Measurements from ENCODE around the gene LRRC28. TPM values are rescaled to one million over a fixed set of nuclear protein-coding genes. Genes with fewer than 3 reads are reported as not detected.

The LRRC28 gene
- polyA plus RNA-seq, 1 donor: 19.6 TPM

DNA sequence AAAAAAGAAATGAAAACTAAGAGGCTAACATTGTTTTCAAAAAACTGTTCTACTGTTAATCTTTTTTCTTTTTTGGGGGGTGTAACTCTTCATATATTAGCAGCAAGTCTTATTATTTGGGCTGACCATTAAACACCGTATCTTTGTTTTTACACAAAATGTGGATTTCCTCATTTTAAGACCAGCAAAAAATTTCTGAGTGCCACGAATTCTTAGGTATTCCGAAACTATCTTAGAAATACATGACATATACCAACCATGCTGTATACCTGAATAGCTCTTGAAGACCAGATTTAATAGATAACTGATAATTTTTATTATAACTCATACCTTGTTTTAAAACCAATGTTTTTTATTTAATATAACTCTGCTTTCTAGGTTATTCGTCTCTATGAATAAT, 1.3 kb upstream of the LRRC28 start:
- no peak for DNase-seq

DNA sequence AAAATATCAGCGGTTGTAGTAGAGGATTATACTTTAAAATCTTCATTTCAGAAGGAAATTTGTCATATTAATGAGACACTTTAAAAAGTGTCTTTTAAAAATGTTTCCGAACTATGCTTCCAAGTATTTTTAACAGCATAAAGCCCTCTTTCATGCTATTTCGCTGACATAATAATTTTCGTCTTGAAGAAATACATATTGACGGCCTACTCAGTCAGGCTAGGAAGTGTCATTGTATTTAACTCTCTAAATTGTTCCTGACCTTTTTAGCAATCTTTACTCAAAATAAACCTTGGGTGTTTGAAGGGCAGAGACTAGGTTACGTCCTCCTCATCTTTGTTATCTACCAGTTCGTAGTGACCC, 806 bp upstream of the LRRC28 start:
- no peak for DNase-seq

DNA sequence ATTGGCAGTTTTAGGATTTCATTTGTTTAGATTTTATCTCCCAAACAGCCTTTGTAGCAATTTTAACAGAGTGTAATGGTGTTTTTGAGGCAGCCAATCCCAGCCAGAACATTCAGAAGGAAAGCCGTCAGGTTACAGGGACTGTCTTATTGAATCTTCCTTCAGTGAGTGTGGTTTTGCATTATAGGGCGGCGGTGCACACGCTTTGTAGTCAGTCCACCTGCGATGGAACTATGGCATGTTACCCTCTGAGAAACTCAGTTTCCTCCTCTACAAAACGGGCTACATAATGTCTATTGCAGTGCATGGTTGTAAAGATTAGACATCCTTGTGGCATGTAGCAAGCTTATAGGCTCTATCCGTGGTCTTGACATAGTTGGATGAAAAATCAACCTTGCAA, 1.0 kb downstream of the LRRC28 start:
- DNase-seq: no peak

DNA sequence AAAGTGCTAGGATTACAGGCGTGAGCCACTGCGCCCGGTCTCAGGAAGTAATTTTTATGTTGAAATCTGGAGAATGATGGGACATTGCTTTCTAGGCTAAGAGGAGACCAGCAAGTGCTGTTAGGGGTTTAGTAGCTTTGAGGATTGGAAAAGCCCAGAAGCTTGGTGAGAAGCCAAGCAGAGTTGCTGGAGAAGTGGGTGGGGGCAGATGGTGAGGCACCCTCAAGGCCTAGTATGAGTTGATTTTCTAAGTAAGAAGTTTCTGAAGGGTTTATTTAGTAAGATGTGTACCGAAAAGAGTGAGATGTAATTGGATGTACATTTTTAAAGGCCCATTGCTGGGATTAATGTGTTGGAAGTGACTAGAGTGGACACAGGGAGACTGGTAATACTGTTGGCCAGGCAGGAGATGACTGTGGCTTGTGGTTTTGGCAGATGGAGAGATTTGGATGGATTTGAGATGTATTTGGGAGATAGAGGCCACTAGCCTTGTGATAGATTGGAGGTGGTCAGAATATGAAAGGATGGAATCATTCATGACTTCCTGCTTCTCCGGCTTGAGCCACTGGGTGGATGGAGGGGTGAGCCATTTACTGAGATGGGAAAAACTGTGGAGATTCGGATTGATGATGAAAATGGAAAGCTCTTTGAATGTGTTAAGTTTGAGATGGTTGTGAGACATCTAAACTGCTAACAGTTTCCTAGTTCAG, 2.3 kb downstream of the LRRC28 start:
- no peak for DNase-seq

DNA sequence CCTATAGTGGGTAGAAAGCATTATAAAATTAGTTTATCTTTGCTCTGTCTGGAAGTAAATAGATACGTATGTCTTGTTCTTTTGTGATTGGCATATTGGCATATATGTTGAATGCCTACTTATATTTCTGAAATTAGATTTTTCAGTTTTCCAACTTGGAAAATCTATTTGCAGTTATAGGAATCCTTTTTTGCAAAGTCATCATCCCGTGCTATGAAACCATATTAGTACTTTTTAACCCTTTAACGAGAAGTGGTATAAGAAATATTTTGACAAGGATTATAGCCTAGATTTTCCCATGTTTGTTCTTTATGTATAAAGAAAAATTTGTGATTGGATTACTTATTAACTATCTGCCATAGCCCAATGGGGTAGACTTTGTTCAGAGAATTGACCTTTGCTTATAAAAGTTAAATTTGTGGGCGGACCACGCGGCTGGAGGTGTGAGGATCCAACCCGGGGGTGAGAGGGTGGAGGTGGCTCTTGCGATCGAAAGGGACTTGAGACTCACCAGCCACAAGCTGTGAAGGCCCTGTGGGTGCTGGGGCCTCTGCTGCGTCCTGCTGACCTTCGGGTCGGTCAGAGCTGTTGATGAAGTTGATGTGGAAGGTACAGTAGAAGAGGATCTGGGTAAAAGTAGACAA, 5.9 kb downstream of the LRRC28 start:
- DNase-seq: no peak

DNA sequence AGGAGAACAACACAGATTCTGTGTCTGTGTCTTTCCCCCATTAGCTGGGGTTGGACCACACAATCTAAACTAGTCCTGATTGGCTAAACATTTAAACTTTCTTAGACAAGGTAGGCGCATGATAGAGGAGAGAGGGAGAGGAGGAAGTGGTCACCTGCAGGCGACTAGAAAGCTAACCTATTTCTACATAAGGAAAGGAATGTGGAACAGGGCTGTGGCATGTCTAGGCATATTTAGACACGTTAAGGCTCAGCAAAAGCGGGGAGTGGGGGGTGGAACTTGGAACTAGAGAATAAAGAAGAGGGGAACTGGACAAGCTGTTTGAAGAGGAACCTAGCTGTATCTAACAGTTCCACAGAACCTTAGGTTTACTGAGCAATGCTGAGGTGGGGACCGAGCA, 12.8 kb downstream of the LRRC28 start:
- no peak for DNase-seq

DNA sequence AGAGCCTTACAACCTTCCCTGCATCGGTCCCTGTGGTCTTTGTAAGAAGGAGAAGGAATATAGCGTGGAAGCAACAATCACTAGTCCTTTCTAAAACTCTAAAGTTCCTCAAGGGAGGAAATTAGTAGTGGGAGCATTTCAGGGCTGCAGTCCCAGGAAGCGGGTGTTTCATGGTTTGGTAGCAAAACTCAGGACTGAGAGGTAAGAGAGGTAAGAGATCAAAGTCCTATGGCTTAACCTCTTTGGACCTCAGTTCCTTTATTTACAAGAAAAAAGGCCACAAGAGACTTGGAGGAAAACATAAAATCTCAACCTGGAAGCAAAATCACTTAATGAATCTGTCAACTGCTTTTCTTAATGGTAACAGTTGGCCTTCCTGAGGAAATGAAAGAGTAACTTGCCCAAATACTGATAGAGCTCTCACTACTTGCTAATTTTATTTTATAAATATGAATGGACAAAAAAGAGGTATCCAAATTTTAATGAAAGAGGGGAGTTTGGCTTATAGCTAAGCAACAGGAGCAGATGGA, 14.3 kb downstream of the LRRC28 start:
- DNase-seq: no peak

DNA sequence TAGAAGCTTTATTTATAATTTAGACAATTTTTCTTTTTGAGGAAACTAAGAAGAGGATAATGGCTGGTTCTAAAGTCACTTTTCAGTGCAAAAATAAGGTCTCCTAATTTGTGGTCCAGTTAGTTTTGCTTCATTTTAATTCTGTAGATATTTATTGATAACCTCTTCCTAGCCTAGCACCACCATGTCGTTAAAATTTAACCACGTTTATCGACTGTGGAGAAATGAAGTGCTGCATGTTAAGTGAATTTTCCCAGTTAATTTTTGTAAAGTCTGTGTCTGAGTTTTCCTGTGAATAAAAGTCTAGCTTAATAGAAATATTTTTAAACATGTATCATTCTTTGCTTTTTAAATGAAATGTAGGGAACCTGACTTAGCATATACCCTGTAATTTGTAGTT, 16.7 kb downstream of the LRRC28 start:
- DNase-seq: no peak

DNA sequence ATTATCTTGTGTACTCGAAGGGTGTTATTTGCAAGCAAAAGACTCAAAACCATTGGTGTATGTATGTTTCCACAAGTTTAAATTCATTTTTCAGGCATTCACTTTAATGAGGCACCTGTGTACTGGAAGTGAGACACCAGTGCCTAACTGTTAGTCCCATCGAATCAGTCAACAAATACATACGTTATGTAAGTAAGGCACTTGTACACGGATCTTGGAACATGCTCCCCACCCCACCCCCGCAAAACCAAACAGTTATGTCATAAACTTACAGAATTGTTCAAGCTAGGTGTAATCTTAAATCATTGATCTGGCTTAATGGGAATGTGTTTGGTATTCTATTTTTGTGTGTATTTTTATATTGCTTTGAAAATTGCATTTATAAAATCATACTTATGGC, 17.1 kb downstream of the LRRC28 start:
- no peak for DNase-seq

DNA sequence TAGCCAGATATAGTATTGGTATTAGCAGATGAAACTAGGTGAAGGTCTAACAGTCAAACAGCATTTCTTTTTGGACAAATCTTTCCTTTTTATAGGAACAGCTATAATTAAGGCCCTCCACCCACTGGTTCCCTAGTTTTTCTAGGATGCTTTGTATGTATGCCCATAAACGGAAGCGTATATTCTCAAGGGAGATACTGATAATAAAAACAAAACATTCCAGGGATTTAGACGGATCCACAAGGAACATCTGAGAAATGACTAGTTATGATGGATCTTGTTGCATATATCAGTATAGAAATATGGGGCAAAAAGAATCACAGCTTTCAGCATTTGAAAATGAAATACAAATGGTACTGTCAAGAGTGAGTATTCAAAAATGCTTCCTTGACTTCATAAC, 22.5 kb downstream of the LRRC28 start:
- DNase-seq: no peak

DNA sequence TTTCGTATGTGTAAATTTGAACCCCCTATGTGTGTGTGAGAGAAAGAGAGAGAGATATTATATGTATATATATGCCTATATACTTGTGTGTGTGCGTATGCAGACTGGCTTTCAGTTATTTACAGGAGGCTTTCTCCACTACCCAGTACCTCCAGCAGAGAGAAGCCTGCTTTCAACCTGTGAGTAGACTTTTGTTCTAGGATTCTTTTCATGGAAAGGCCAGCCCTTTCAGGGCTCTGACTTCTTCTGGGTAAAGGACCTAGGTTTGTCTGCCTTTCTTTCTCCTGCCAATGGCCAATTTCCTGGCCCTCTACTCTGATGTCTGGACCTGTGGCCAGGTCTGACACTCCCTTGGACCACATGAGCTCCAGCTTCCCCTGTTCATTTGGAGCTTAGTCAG, 23.8 kb downstream of the LRRC28 start:
- no peak for DNase-seq

DNA sequence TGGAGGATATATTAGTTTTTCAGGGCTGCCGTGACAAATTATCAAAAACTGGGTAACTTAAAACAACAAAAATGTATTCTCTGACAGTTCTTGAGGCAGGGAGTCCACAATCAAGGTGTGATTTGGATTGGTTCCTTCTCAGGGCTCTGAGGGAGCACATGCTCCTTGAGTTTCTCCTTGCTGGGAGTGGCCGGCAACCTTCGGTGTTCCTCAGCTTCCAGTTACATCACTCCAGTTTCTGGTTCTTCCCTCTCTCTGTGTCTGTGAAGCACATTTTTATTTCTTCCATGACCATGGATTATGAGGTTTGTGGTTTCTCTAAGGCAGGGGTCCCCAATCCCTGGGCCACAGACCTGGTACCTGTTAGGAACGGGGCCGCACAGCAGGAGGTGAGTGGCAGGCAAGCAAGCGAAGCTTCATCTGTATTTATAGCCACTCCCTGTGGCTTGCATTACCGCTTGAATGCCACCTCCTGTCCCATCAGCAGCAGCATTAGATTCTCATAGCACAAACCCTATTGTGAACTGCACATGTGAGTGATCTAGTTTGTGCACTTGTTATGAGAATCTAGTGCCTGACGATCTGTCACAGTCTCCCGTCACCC, 24.3 kb downstream of the LRRC28 start:
- no peak for DNase-seq

DNA sequence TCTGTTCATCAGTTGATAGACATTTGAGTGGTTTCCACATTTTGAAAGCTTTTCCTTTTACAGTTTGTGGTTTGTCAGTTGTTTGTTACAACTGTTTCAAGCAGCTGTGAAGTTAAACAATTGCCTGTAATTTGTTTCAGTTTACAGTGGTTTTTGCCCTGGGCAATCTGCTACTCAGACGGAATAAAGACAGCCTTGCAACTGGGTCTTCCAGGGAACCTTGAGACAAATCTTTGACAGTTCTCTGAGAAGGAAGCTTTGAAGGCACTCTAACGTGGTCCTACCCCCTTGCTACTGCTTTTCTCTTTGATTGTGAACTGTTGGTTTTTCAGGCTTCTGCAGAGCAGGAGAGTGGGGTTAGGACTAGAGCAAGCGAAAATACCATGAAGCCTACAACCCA, 28.0 kb downstream of the LRRC28 start:
- DNase-seq: no peak

DNA sequence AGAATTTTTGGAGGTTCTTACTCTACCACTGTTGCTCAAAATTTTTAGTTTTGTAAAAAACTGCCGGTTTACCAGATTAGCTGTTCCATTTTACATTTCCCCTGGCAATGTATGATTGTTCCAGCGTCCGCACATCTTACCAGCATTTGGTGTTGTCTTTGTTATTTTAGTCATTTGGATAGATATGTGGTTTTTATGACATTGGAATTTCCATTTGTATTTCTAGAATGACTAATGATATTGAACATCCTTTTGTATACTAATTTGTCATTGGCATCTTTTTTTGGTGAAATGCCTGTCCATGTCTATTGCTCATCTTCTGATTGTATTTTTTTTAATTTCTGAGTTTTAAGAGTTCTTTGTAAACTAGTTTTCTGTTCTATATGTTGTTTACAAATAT, 28.5 kb downstream of the LRRC28 start:
- DNase-seq: no peak

DNA sequence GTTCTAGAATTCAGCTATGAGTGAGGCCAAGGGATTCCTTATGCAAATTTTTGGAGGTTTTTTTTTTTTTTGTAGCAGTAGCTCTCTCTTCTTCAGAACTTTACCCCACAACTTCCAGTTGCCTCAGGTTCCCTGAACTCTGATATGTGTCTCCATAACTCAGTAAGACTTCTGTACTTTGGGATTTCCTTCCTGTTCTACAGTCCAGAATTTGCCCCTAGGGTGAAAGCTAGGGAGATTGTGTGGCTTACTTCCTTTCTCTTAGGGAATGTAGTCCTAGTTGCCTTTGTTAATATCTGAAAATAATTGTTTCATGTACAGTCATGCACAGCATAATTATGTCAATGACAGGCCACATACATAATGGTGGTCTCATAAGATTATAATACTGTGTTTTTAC, 30.8 kb downstream of the LRRC28 start:
- no peak for DNase-seq

DNA sequence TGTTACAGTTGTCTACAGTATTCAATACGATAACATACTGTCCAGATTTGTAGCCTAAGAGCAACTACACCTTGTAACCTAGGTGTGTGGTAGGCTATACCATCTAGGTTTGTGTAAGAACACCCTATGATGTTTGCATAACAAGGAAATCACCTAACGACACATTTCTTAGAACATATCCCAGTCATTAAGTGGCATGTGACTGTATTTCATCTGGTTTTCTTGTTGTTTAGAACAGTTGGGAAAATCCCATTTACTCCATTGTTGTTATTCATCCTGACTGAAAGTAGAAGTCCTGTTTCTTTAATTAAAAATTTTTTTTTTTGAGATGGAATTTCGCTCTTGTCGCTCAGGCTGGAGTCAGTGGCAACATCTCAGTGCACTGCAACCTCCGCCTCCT, 31.3 kb downstream of the LRRC28 start:
- no peak for DNase-seq

DNA sequence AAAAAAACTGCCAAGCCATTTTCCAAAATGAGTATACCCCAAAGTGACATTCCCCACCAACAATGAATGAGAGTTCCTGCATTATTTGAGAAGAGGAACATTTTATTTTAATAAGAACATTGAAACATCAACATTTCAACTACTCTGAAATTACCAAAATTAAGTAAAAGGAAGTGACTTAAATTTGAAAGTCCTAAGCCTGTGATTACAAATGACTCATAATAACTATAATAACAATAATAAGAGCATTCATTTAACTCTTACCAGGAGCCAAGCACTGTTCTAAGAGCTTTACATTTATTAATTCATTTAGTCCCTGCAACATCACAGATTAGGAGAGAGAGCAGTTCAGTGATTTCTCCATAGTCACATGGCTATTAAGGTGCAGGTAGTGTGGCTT, 32.4 kb downstream of the LRRC28 start:
- no peak for DNase-seq

DNA sequence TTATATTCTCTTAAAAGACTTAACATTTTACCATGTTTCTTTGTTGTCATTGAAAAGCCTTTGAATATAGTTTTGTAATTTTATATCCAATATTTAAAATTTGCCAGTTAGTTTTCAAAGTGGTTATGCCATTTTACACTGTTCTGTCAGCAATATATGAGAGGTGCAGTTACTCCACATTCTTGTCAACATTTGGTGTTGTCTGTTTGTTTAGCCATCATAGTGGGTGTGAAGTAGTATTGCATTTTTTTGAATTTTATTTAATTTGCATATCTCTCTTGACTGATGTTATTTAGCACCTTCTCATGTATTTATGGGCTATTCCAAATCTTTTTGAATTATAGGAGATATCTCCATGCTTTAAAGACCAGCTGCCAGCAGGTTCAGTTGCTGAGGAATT, 40.4 kb downstream of the LRRC28 start:
- DNase-seq: no peak

DNA sequence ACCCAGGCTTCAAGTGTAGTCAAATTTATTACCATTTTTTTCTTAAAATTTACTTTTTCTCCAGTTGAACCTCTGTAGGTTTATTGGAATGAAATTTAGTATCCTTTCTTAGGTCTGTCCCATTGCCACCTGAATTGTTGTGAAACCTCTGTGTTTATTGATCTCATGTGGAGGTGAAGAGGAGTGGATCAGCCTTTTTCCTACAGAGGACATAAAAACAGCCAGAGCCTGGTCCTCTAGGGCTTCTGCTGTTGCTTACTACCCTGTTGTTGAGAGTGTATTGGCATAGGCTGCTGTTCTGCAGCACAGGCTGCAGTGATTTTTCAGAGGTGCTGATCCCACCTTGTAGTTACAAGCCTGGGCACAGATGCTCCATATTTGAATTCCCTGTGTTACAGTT, 44.6 kb downstream of the LRRC28 start:
- no peak for DNase-seq

DNA sequence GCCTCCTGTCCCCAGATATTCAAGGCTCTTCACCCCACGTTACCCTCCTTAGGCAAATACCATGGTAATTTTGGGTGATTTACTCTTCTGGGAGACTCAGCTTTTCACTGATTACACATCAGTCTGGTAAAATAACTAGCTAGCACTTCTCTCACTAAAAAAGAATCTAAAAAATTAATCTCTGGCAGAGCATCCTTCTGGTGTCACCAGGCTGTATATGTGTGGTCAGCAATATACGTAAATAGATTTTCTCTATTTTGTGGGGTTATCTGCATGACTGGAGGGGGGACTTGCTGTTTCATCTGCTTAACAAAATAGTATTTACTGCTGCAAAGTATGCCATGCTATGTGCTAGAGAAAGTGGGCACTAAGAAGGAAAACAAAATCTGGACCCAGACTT, 45.1 kb downstream of the LRRC28 start:
- no peak for DNase-seq

DNA sequence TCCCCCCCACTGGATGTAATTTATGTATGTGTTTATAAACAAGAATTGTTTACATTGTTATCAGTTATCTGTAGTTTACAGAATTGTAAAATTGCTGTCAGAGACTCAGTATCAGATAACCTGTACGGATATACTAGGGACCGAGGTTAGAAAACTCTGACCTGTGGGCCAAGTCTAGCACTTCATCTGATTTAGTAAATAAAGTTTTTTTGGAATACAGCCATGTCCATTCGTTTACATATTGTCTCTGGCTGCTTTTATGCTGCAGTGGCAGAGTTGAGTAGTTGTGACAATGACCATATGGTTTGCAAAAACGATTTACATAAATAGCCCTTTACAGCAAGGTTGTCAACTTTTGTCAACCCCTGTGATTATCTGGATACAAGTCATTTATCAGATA, 52.6 kb downstream of the LRRC28 start:
- DNase-seq: no peak

DNA sequence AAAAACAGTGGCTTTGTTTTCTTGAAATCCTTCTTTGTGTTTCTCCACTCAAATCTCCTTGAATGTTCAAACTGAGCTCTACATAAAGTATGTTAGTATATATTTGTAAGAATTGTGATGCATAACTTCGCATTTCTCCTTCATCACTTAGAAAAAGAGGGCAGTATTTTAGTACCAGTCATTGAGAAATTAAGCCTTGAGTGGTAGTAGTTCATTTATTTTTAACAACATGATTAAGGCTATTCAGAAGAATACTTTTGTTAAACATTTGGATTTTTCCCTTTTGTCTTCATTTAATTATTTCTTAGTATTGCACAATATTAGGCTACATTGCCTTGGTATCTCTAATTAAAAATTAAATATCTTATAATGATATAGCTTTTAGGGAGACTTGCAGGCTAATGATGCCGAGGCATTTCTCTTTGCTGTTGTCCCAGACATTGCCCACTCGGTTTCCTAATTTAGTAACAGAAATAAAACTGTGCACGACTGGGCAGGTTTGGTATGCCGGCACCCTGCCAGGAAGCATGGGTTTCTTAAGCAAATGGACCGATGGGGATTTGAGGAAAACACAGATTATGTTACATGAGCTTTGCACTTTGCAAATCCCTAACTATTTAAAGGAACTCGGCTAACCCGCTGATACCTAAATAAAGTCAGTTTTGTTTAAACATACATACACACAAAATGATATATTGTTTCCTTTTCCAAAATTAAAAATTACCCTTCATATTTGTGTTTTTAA, 54.7 kb downstream of the LRRC28 start:
- DNase-seq: peak; percentile 27

DNA sequence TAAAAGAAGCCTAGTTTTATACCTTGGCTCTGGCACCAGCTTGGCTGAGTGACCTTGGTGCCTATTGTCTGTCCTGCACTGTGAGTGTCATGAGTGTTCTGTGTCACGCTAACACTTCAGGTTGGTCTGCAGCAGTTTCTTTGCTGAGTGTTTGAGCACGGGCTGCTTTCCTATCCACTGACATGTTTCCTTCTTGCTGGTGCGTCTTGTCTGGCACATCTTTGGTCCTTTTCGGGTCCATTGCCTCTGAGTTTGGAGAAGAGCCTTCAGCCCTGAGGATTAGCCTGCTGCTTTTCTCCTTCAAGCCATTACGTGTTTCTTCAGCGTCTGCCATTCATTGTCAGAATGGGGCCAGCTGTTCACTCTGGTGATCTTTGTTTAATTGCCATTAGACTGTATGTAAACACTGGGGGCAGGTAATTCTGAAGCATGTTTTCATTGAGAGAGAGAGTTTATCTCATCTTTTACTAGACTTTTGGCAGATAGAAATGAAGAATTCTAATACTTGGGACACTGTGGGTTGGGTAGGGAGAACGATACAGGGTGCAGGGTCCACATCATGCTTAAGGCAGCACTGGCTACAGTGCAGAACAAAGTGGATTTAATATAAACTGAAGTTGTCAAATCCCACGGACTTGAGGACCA, 55.5 kb downstream of the LRRC28 start:
- no peak for DNase-seq

Measured in hindlimb muscle (tissue), 1 donor.